ENCODE results near the gene ATG2A. TPM values are rescaled to one million over a fixed set of nuclear protein-coding genes. Genes with fewer than 3 reads are reported as not detected.

ATG2A gene
- total and polyA plus RNA-seq, 9 of the 15 experiments (the other 6 are each of a cell fraction or from before 2014, with no cell fraction given), result 0.25 to 45.9 (median 5.2) TPM

DNA sequence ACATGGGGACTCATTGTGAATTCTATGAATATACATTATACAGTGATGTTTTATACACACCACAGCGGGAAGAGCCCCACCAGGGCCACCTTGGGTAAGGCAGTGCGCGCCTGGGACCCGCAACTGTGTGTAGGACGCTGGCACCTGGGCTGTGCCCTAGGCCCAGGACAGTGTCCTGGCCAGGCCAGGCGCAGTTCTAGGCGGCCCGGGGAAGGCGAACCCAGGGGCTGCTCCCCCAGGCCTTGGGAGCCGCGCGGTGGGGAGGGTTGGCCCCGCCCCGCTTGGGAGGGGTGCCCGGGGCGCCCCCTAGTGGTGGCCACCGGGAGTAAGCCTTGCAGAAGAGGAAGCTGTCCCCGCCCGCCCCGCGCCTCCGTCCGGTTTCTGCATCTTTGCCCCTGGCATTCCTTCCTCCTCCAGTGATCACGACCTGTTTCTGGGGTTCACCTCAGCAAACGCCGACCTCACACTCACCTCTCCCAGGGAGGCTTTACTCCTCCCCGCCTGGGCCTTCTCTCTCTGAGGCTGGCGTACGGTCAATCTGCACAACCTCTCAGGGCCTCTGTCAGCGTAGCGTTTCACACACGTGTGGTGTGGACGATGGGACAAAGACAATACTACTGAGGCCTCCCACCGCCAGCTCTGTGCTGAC, 29.1 kb downstream of the ATG2A start (continued):
- TF ChIP-seq, protein P1, sequence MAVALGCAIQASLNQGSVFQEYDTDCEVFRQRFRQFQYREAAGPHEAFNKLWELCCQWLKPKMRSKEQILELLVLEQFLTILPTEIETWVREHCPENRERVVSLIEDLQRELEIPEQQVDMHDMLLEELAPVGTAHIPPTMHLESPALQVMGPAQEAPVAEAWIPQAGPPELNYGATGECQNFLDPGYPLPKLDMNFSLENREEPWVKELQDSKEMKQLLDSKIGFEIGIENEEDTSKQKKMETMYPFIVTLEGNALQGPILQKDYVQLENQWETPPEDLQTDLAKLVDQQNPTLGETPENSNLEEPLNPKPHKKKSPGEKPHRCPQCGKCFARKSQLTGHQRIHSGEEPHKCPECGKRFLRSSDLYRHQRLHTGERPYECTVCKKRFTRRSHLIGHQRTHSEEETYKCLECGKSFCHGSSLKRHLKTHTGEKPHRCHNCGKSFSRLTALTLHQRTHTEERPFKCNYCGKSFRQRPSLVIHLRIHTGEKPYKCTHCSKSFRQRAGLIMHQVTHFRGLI (CRISPR knock-in tag; IDR thresholded peaks at IDR 0.05), result 0 out of 2 replicates have a peak, but pooled peaks have one; percentile 27
- TF ChIP-seq POLR2A (conservative IDR thresholded peaks at IDR 0.05) (peak; percentile 66), CBX5 (IDR thresholded peaks at IDR 0.05; ENCODE audit: borderline replicate concordance, low read depth) (no peak), XRCC5 (IDR thresholded peaks at IDR 0.05; ENCODE audit: low read depth, low read length) (peak; percentile 91), NFRKB (IDR thresholded peaks at IDR 0.05; ENCODE audit: low read depth) (peak; percentile 49), CBX1 (IDR thresholded peaks at IDR 0.05; ENCODE audit: low read depth) (0 out of 2 replicates have a peak, but pooled peaks have one; percentile 74), HDAC6 (IDR thresholded peaks at IDR 0.05; ENCODE audit: low read depth, low read length) (no peak), ZNF780A (CRISPR knock-in tag; IDR thresholded peaks at IDR 0.05) (no peak), JUN (IDR thresholded peaks at IDR 0.05; ENCODE audit: borderline replicate concordance, low read depth, low read length) (no peak), JUN (CRISPR knock-in tag; IDR thresholded peaks at IDR 0.05; ENCODE audit: borderline replicate concordance) (no peak), TEAD1 (CRISPR knock-in tag; IDR thresholded peaks at IDR 0.05) (no peak), GABPA (tag; conservative IDR thresholded peaks at IDR 0.05; ENCODE audit: low read depth) (peak; percentile 64), SMAD2 (IDR thresholded peaks at IDR 0.05; ENCODE audit: low read depth, low read length) (no peak), ZNF668 (CRISPR knock-in tag; IDR thresholded peaks at IDR 0.05) (no peak), KHSRP (IDR thresholded peaks at IDR 0.05) (no peak)
- TF ChIP-seq, protein P2, sequence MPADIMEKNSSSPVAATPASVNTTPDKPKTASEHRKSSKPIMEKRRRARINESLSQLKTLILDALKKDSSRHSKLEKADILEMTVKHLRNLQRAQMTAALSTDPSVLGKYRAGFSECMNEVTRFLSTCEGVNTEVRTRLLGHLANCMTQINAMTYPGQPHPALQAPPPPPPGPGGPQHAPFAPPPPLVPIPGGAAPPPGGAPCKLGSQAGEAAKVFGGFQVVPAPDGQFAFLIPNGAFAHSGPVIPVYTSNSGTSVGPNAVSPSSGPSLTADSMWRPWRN (IDR thresholded peaks at IDR 0.05; ENCODE audit: low read depth), result no peak
- TF ChIP-seq, protein P3, sequence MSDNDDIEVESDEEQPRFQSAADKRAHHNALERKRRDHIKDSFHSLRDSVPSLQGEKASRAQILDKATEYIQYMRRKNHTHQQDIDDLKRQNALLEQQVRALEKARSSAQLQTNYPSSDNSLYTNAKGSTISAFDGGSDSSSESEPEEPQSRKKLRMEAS (CRISPR knock-in tag; IDR thresholded peaks at IDR 0.05), result no peak; the same call in 1 of the 2 replicates
- TF ChIP-seq, protein P4, sequence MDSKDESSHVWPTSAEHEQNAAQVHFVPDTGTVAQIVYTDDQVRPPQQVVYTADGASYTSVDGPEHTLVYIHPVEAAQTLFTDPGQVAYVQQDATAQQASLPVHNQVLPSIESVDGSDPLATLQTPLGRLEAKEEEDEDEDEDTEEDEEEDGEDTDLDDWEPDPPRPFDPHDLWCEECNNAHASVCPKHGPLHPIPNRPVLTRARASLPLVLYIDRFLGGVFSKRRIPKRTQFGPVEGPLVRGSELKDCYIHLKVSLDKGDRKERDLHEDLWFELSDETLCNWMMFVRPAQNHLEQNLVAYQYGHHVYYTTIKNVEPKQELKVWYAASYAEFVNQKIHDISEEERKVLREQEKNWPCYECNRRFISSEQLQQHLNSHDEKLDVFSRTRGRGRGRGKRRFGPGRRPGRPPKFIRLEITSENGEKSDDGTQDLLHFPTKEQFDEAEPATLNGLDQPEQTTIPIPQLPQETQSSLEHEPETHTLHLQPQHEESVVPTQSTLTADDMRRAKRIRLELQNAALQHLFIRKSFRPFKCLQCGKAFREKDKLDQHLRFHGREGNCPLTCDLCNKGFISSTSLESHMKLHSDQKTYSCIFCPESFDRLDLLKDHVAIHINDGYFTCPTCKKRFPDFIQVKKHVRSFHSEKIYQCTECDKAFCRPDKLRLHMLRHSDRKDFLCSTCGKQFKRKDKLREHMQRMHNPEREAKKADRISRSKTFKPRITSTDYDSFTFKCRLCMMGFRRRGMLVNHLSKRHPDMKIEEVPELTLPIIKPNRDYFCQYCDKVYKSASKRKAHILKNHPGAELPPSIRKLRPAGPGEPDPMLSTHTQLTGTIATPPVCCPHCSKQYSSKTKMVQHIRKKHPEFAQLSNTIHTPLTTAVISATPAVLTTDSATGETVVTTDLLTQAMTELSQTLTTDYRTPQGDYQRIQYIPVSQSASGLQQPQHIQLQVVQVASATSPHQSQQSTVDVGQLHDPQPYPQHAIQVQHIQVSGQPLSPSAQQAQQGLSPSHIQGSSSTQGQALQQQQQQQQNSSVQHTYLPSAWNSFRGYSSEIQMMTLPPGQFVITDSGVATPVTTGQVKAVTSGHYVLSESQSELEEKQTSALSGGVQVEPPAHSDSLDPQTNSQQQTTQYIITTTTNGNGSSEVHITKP (IDR thresholded peaks at IDR 0.05; ENCODE audit: partially characterized antibody), result no peak
- TF ChIP-seq, protein P5, sequence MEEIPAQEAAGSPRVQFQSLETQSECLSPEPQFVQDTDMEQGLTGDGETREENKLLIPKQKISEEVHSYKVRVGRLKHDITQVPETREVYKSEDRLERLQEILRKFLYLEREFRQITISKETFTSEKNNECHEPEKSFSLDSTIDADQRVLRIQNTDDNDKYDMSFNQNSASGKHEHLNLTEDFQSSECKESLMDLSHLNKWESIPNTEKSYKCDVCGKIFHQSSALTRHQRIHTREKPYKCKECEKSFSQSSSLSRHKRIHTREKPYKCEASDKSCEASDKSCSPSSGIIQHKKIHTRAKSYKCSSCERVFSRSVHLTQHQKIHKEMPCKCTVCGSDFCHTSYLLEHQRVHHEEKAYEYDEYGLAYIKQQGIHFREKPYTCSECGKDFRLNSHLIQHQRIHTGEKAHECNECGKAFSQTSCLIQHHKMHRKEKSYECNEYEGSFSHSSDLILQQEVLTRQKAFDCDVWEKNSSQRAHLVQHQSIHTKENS (CRISPR knock-in tag; IDR thresholded peaks at IDR 0.05), result no peak
- TF ChIP-seq, protein P6, sequence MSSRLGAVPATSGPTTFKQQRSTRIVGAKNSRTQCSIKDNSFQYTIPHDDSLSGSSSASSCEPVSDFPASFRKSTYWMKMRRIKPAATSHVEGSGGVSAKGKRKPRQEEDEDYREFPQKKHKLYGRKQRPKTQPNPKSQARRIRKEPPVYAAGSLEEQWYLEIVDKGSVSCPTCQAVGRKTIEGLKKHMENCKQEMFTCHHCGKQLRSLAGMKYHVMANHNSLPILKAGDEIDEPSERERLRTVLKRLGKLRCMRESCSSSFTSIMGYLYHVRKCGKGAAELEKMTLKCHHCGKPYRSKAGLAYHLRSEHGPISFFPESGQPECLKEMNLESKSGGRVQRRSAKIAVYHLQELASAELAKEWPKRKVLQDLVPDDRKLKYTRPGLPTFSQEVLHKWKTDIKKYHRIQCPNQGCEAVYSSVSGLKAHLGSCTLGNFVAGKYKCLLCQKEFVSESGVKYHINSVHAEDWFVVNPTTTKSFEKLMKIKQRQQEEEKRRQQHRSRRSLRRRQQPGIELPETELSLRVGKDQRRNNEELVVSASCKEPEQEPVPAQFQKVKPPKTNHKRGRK (tag; IDR thresholded peaks at IDR 0.05), result no peak

All from K562 (cell line).